ENCODE results near the gene FBXO3.

DNA sequence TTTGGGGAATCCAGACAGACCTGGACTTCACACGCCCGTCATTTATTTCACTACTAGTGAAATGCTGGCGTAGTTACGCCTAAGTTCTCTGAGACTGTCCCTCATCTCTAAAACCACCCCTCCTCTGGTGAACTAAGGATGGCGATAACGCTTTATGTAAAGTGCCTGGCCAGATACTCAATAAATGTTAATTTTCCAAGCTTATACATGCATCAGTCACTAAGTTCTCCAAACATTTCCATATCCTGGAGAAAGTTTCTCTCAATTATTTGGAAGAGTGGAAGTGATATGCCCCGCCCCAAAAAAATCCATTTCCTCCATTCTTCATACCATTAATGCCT is 1.1 kb upstream of the FBXO3 start:
- TF ChIP-seq CTCF (conservative IDR thresholded peaks at IDR 0.05; ENCODE audit: low read length) (no peak), EZH2phosphoT487 (IDR thresholded peaks at IDR 0.05; ENCODE audit: borderline replicate concordance) (no peak)
